Measurements from ENCODE around the gene EEPD1.

EEPD1 gene

GRCh38 chr7:36192053-36192824 is 39.2 kb downstream of the EEPD1 start:
- DNase-seq: no peak

- DNase-seq: no peak
These were observed 39.8 kb downstream of the EEPD1 start for GRCh38 chr7:36192877-36193276.

GRCh38 chr7:36198854-36199266 is 45.8 kb downstream of the EEPD1 start:
- DNase-seq: no peak

- DNase-seq: no peak
These were observed 46.3 kb downstream of the EEPD1 start for GRCh38 chr7:36199329-36199728.

GRCh38 chr7:36201122-36201723 is 48.2 kb downstream of the EEPD1 start:
- no peak for DNase-seq

- DNase-seq: no peak
These were observed 49.3 kb downstream of the EEPD1 start for GRCh38 chr7:36202398-36202797.

GRCh38 chr7:36203071-36203790 is 50.2 kb downstream of the EEPD1 start:
- DNase-seq: no peak

GRCh38 chr7:36204044-36204663 is 51.1 kb downstream of the EEPD1 start:
- no peak for DNase-seq

- no peak for DNase-seq
These were observed 52.0 kb downstream of the EEPD1 start for GRCh38 chr7:36204929-36205635.

GRCh38 chr7:36205803-36206202 is 52.7 kb downstream of the EEPD1 start:
- no peak for DNase-seq

- DNase-seq: peak; percentile 55
These were observed 54.6 kb downstream of the EEPD1 start for GRCh38 chr7:36207451-36208291.

GRCh38 chr7:36208426-36208825 is 55.4 kb downstream of the EEPD1 start:
- DNase-seq: no peak

- DNase-seq: no peak
These were observed 56.2 kb downstream of the EEPD1 start for GRCh38 chr7:36208997-36209813.

- DNase-seq: no peak
These were observed 56.7 kb downstream of the EEPD1 start for GRCh38 chr7:36209814-36210183.

- no peak for DNase-seq
These were observed 57.4 kb downstream of the EEPD1 start for GRCh38 chr7:36210291-36210922.

- DNase-seq: peak; percentile 72
These were observed 61.8 kb downstream of the EEPD1 start for GRCh38 chr7:36214608-36215456.

- DNase-seq: no peak
These were observed 62.4 kb downstream of the EEPD1 start for GRCh38 chr7:36215457-36215765.

GRCh38 chr7:36216063-36216684 is 63.1 kb downstream of the EEPD1 start:
- no peak for DNase-seq

Measured in right hindlimb (tissue), 1 donor.